MM.1S (cell line): ENCODE measurements around the gene APOBEC4.

ENCODE experiments used
- DNase-seq: peaks from one replicate; pipeline ENCODE4 v3.0.0-alpha.2; 2015
- H2AFZ ChIP-seq: fragments of 300-600 bp; sonication (generic); 2 replicates; pipeline ENCODE4 v1.6.0; 2016; ENCODE audit warnings: antibody characterized with exemption, low read length
- H3F3A ChIP-seq: fragments of 300-600 bp; sonication (generic); 2 replicates; pipeline ENCODE4 v1.6.1; 2016; ENCODE audit warnings: mild to moderate bottlenecking, antibody characterized with exemption, low read length, moderate library complexity, mixed read lengths; ENCODE audit not compliant: insufficient read depth
- H3K27ac ChIP-seq: fragments of 300-600 bp; sonication (generic); 2 replicates; pipeline ENCODE4 v1.5.1; 2016; ENCODE audit warnings: mild to moderate bottlenecking, low read length
- H3K27me3 ChIP-seq: fragments of 300-600 bp; sonication (generic); replicated peaks from 2 replicates; pipeline ENCODE4 v1.6.0; 2016; ENCODE audit warnings: low read length; ENCODE audit not compliant: insufficient read depth
- H3K36me3 ChIP-seq: fragments of 300-600 bp; sonication (generic); replicated peaks from 2 replicates; pipeline ENCODE4 v1.6.1; 2016; ENCODE audit warnings: mild to moderate bottlenecking, low read length, mixed read lengths; ENCODE audit not compliant: insufficient read depth
- H3K4me1 ChIP-seq: fragments of 300-600 bp; sonication (generic); 2 replicates; pipeline ENCODE4 v1.6.1; 2016; ENCODE audit warnings: low read length, mixed read lengths
- H3K4me2 ChIP-seq: fragments of 300-600 bp; sonication (generic); 2 replicates; pipeline ENCODE4 v1.6.0; 2016; ENCODE audit warnings: low read depth, low read length
- H3K4me3 ChIP-seq: fragments of 300-600 bp; sonication (generic); 2 replicates; pipeline ENCODE4 v1.5.1; 2016; ENCODE audit warnings: low read length, mixed read lengths
- H3K79me2 ChIP-seq: fragments of 300-600 bp; sonication (generic); 2 replicates; pipeline ENCODE4 v1.6.1; 2016; ENCODE audit warnings: mixed run types, low read length, mixed read lengths
- H3K9ac ChIP-seq: fragments of 300-600 bp; sonication (generic); 2 replicates; pipeline ENCODE4 v1.6.1; 2016; ENCODE audit warnings: low read length, mixed read lengths
- H3K9me2 ChIP-seq: fragments of 300-600 bp; sonication (generic); replicated peaks from 2 replicates; pipeline ENCODE4 v1.6.1; 2016; ENCODE audit warnings: mild to moderate bottlenecking, low read length, mixed read lengths; ENCODE audit not compliant: insufficient read depth
- H3K9me3 ChIP-seq: fragments of 300-600 bp; sonication (generic); replicated peaks from 2 replicates; pipeline ENCODE4 v1.6.1; 2016; ENCODE audit warnings: mild to moderate bottlenecking, low read length, mixed read lengths; ENCODE audit not compliant: insufficient read depth
- H4K20me1 ChIP-seq: fragments of 300-600 bp; sonication (generic); 2 replicates; pipeline ENCODE4 v1.6.1; 2016; ENCODE audit warnings: mild to moderate bottlenecking, low read length, moderate library complexity, mixed read lengths; ENCODE audit not compliant: insufficient read depth
- EZH2 ChIP-seq: fragments of 300-600 bp; sonication (generic); optimal IDR thresholded peaks from 2 replicates; pipeline ENCODE3; 2017; ENCODE audit warnings: low read depth, mild to moderate bottlenecking, antibody characterized with exemption, low read length, mixed read lengths
- EZH2phosphoT487 ChIP-seq: fragments of 300-600 bp; sonication (generic); IDR thresholded peaks from 2 replicates; pipeline ENCODE4 v1.6.1; 2018; ENCODE audit warnings: antibody characterized with exemption, low read length
- TF ChIP-seq, protein P1 (sequence below): fragments of 300-600 bp; sonication (generic); IDR thresholded peaks from 2 replicates; pipeline ENCODE4 v1.5.1; 2016; ENCODE audit warnings: antibody characterized with exemption, low read length, mixed read lengths

Gene APOBEC4

DNA sequence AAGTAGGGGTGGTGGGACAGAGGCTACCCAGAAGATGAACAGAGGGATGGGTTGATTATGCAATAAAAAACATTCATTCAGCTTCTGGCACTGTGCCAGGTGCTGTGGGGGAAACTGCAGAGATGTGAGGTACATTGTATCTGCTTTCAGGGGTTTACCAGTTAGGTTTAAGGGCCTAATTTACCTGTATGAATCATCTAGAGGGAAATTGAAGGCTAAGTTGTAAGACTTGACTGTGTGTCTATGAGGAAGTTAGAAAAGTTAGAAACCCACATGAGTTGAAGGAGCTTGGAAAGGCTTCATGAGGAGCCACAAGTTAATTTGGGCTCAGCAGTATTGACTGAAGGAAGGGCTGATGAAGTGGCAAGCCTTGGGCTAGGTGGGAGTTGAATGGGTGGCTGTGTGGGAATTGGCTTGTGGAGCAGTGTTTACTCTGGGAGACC is 36.7 kb upstream of the APOBEC4 start:
- Histone ChIP-seq H3F3A (no peaks in the 10 kb centered on the region), H2AFZ (no peak overlapping the region), H3K36me3 (no peaks in the 10 kb centered on the region), H4K20me1 (no peaks in the 10 kb centered on the region), H3K27me3 (no peaks in the 10 kb centered on the region), H3K4me2 (no peak overlapping the region), H3K9ac (no peak overlapping the region), H3K9me3 (no peaks in the 10 kb centered on the region), H3K4me1 (peaks cover 22% of the 10 kb centered on the region), H3K79me2 (no peaks in the 10 kb centered on the region), H3K4me3 (no peak overlapping the region), H3K9me2 (no peaks in the 10 kb centered on the region), H3K27ac (no peak overlapping the region)
- DNase-seq = peak; percentile 52
- TF ChIP-seq, protein P1, sequence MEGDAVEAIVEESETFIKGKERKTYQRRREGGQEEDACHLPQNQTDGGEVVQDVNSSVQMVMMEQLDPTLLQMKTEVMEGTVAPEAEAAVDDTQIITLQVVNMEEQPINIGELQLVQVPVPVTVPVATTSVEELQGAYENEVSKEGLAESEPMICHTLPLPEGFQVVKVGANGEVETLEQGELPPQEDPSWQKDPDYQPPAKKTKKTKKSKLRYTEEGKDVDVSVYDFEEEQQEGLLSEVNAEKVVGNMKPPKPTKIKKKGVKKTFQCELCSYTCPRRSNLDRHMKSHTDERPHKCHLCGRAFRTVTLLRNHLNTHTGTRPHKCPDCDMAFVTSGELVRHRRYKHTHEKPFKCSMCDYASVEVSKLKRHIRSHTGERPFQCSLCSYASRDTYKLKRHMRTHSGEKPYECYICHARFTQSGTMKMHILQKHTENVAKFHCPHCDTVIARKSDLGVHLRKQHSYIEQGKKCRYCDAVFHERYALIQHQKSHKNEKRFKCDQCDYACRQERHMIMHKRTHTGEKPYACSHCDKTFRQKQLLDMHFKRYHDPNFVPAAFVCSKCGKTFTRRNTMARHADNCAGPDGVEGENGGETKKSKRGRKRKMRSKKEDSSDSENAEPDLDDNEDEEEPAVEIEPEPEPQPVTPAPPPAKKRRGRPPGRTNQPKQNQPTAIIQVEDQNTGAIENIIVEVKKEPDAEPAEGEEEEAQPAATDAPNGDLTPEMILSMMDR = no peak
- TF ChIP-seq EZH2phosphoT487 = no peak
- no peak for TF ChIP-seq EZH2

DNA sequence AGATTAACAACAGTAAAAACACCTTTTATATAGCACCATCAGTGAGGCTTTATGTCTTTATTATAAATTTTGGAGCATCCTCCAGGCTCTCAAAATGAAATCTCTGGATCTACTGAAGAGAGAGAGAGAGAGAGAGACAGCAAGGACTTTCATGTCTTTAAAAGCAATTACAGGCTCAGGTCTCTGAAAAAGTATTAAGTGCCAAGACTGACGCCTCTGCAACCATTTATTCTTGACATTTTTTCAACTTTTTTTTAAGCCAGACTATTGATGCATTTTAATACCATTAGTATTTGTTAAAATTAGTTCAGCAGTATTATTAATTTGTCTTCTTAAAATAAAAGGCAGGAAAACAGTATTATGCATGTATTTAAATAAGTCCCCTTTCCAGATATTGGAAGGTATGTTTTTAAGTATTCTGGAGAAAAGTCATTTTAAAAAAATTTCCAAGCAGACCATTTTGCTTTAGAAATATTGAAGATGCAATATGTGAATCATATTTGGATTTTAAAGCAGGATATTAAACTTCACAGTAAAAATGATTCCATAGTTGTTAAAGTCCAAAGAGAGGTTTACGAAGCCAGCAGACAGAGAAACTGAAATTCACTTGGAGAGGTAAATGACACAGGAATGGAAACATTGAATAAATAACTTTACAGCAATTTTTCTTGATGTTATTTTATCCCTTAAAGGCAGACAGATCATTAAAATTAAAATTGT is 35.4 kb upstream of the APOBEC4 start:
- H3K9ac ChIP-seq = no peak overlapping the region
- H3K9me3 ChIP-seq = no peaks in the 10 kb centered on the region
- no peak overlapping the region for H3K27ac ChIP-seq
- H3K4me1 ChIP-seq = peaks cover 16% of the 10 kb centered on the region
- no peaks in the 10 kb centered on the region for H3K79me2 ChIP-seq
- no peak for TF ChIP-seq EZH2phosphoT487
- TF ChIP-seq, protein P1 = no peak
- TF ChIP-seq EZH2 = no peak
- no peaks in the 10 kb centered on the region for H3K36me3 ChIP-seq
- no peak overlapping the region for H3K4me3 ChIP-seq
- no peaks in the 10 kb centered on the region for H4K20me1 ChIP-seq
- no peaks in the 10 kb centered on the region for H3F3A ChIP-seq
- H3K27me3 ChIP-seq = no peaks in the 10 kb centered on the region
- H2AFZ ChIP-seq = no peak overlapping the region
- no peak for DNase-seq
- H3K4me2 ChIP-seq = no peak overlapping the region
- H3K9me2 ChIP-seq = no peaks in the 10 kb centered on the region

DNA sequence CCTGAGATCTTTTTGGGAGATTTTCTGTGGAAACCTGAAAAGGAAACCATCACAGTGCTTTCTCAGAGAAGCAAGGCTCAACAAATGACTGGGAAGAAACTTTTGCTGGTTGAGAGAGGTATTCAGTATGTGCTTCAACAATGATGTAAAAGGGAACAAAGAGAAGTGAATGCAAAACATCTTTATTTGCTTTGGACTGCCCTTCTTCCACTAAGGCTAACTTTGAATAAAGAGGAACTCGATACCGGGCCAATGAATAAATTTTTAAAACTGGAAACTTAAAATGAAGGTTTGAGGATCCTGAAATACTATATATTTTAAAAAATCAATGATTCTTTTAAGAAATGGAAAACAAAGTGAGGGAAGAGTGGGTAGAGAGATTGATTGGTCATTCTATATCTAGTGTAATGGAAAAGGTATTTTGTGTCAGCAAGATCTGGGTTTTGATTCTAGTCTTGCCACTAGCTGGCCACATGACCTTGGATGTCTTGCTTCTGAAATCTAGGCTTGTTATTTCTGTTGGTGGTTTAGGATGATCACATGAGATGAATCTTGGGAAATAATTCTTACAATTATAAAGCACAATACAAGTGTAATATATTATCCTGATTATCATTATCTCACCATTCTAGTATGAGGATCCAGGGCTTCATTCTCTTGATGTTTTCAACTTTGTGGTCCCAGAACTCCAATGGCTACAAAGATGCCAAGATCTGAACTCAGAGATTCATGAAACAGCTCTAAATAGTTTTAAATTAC is 34.6 kb upstream of the APOBEC4 start:
- Histone ChIP-seq H3K27ac (no peak overlapping the region), H3K36me3 (no peaks in the 10 kb centered on the region), H3F3A (no peaks in the 10 kb centered on the region), H2AFZ (no peak overlapping the region), H4K20me1 (no peaks in the 10 kb centered on the region), H3K4me2 (no peak overlapping the region), H3K27me3 (no peaks in the 10 kb centered on the region), H3K4me3 (no peak overlapping the region), H3K9ac (no peak overlapping the region), H3K4me1 (peaks cover 11% of the 10 kb centered on the region), H3K79me2 (no peaks in the 10 kb centered on the region), H3K9me3 (no peaks in the 10 kb centered on the region), H3K9me2 (no peaks in the 10 kb centered on the region)
- TF ChIP-seq, protein P1 = no peak
- TF ChIP-seq EZH2 = no peak
- no peak for TF ChIP-seq EZH2phosphoT487
- no peak for DNase-seq
